Transverse colon (tissue), 4 donors: ENCODE data around the gene CBL. TPM values are rescaled to one million over a fixed set of nuclear protein-coding genes. Genes with fewer than 3 reads are reported as not detected.

Experiments used
- DNase-seq: peaks from one replicate; pipeline ENCODE4 v3.0.0-alpha.2; 2019
- H3K27ac ChIP-seq, 4 donors: fragments of 200-600 bp; sonication (generic); 2 replicates each; pipeline ENCODE4 v1.5.1; 2016 to 2018; ENCODE audit warnings: inconsistent platforms in 4 of 4
- H3K27me3 ChIP-seq: fragments of 200-600 bp; sonication (generic); 2 replicates; pipeline ENCODE4 v1.5.1; 2017; ENCODE audit warnings: inconsistent platforms
- H3K36me3 ChIP-seq, 4 donors: fragments of 200-600 bp; sonication (generic); 2 replicates each; pipeline ENCODE4 v1.5.1; 2017 to 2019; ENCODE audit warnings: inconsistent platforms in 4 of 4
- H3K4me1 ChIP-seq, 4 donors: fragments of 200-600 bp; sonication (generic); 2 replicates each; pipeline ENCODE4 v1.5.1; 2017 to 2020; ENCODE audit warnings: inconsistent platforms in 4 of 4
- H3K4me3 ChIP-seq, 4 donors: fragments of 200-600 bp; sonication (generic); 1 replicate in 1 of 4; 2 replicates in 3 of 4; pipeline versions ENCODE4 v1.5.1 to v1.6.1; 2017 to 2019; ENCODE audit warnings: inconsistent platforms in 4 of 4
- H3K9me3 ChIP-seq, 2 donors: fragments of 200-600 bp; sonication (generic); 2 replicates each; pipeline ENCODE4 v1.5.1; 2017 to 2019; ENCODE audit warnings: inconsistent platforms in 2 of 2
- CTCF ChIP-seq, 5 experiments: fragments of 200-600 bp in 3 of 5; fragments of 450-650 bp in 2 of 5; sonication (generic) in 3 of 5; IDR thresholded peaks; 1 replicate in 2 of 5; 2 replicates in 3 of 5; pipeline ENCODE4 v1.5.1; 2016 to 2017; ENCODE audit warnings: antibody characterized with exemption in 5 of 5, inconsistent platforms in 3 of 5, mild to moderate bottlenecking in 2 of 5, moderate library complexity in 1 of 5
- EP300 ChIP-seq: sonication (generic); formaldehyde crosslinking; IDR thresholded peaks from one replicate; pipeline ENCODE4 v1.6.1; 2017; ENCODE audit warnings: antibody characterized with exemption, low read depth
- POLR2A ChIP-seq: fragments of 450-650 bp; IDR thresholded peaks from one replicate; pipeline ENCODE4 v1.6.1; 2016; ENCODE audit warnings: antibody characterized with exemption, mild to moderate bottlenecking, moderate library complexity
- POLR2AphosphoS5 ChIP-seq, 3 donors: sonication (generic); formaldehyde crosslinking; IDR thresholded peaks; one replicate each; pipeline ENCODE4 v1.6.1; 2016; ENCODE audit warnings: antibody characterized with exemption in 3 of 3
- WGBS, 2 donors: methylation state at CpG; one replicate each; pipeline ENCODE4 v1.1.5; 2018; ENCODE audit warnings: low coverage in 1 of 2; 5-methylcytosine and 5-hydroxymethylcytosine counted together
- in situ Hi-C, 4 donors: fragments of 200-750 bp; cut with MboI; loops; one replicate each; pipeline versions ENCODE4 v1.15.0 to v1.15.1; 2017; ENCODE audit warnings: low sequenced_read_pairs in 3 of 4, low pct_ligation_motif_present in 1 of 4, low pct_unique_long_range_greater_than_20kb in 1 of 4
- intact Hi-C: fragments of 100-400 bp; cut with DNase I; formaldehyde crosslinking; loops from one replicate; pipeline ENCODE4 v1.15.1; 2023; ENCODE audit warnings: low total_unique reads
- total RNA-seq, 4 donors: library from RNA; depleted of rRNA; stranded (reverse); fragments of >200 nt; gene quantifications; one replicate each; pipeline ENCODE4 v1.1.0, GENCODE V29; 2016

Gene CBL
- total RNA-seq, 4 donors from 2014 or later, result 6.8 to 18.7 (median 12.4) TPM

- H3K4me1 ChIP-seq, result peaks cover 25 to 48% (median 41%) of the 10 kb centered on the region in 4 donors
- in situ Hi-C loops, result no loop called here
- DNase-seq, result no peak
These were observed 116.2 kb downstream of the CBL start for GRCh38 chr11:119322360-119322739.

GRCh38 chr11:119322921-119323531, 116.9 kb downstream of the CBL start:
- intact Hi-C loops (loop anchor here (5.0 kb wide), 1 partner anchor 116 kb away; the partner anchor contains the start of gene CBL), in situ Hi-C loops (no loop called here)
- 84 to 100% methylated on average over 1 to 20 of the region's 20 CpGs for WGBS, 2 donors

More at GRCh38 chr11:119322360-119322739, 116.2 kb downstream of the CBL start:
- peak overlapping the region; percentile 82 to 97 (median 87) for H3K27ac ChIP-seq
- H3K4me3 ChIP-seq, result no peak overlapping the region
- intact Hi-C loops, result loop anchor here (5.0 kb wide), 1 partner anchor 115 kb away; the partner anchor contains the start of gene CBL
- no peaks in the 10 kb centered on the region for H3K9me3 ChIP-seq
- peaks cover 36% of the 10 kb centered on the region for H3K27me3 ChIP-seq
- 61 to 76% methylated on average over 6 of the region's 6 CpGs for WGBS, 2 donors
- H3K36me3 ChIP-seq, result no peaks in the 10 kb centered on the region
- no peak for TF ChIP-seq EP300
- TF ChIP-seq POLR2A, result no peak
- TF ChIP-seq POLR2AphosphoS5 (IDR thresholded peaks at IDR 0.05), result no peak
- TF ChIP-seq CTCF (IDR thresholded peaks at IDR 0.05), result no peak

GRCh38 chr11:119323532-119324033, 117.4 kb downstream of the CBL start:
- Histone ChIP-seq H3K27ac (peak overlapping the region in 2 of 4 donors; percentile 88 to 97), H3K4me1 (peaks cover 14 to 36% (median 31%) of the 10 kb centered on the region in 4 donors), H3K27me3 (peaks cover 25% of the 10 kb centered on the region), H3K4me3 (no peak overlapping the region), H3K9me3 (no peaks in the 10 kb centered on the region), H3K36me3 (no peaks in the 10 kb centered on the region)
- in situ Hi-C loops (no loop called here), intact Hi-C loops (loop anchor here (5.0 kb wide), 1 partner anchor 116 kb away; the partner anchor contains the start of gene CBL)
- TF ChIP-seq POLR2AphosphoS5 (IDR thresholded peaks at IDR 0.05), result peak; percentile 76 to 92 (median 85)
- no peak for TF ChIP-seq POLR2A
- peak; percentile 78 to 85 (median 84) for TF ChIP-seq CTCF (IDR thresholded peaks at IDR 0.05)
- TF ChIP-seq EP300, result peak; percentile 64
- DNase-seq, result peak; percentile 84
- 14 to 23% methylated on average over 5 to 8 of the region's 8 CpGs for WGBS, 2 donors

More at GRCh38 chr11:119322921-119323531, 116.9 kb downstream of the CBL start:
- DNase-seq, result no peak
- Histone ChIP-seq H3K4me1 (peaks cover 18 to 41% (median 34%) of the 10 kb centered on the region in 4 donors), H3K4me3 (no peak overlapping the region), H3K27me3 (peaks cover 30% of the 10 kb centered on the region), H3K27ac (peak overlapping the region; percentile 82 to 97 (median 87)), H3K36me3 (no peaks in the 10 kb centered on the region), H3K9me3 (no peaks in the 10 kb centered on the region)
- TF ChIP-seq POLR2AphosphoS5 (IDR thresholded peaks at IDR 0.05) (no peak), POLR2A (no peak), EP300 (no peak), CTCF (IDR thresholded peaks at IDR 0.05) (no peak)

- Histone ChIP-seq H3K4me3 (no peak overlapping the region), H3K27me3 (peaks cover 19% of the 10 kb centered on the region), H3K4me1 (peaks cover 10 to 30% (median 26%) of the 10 kb centered on the region in 4 donors), H3K9me3 (no peaks in the 10 kb centered on the region), H3K36me3 (no peaks in the 10 kb centered on the region), H3K27ac (peak overlapping the region in 2 of 4 donors; percentile 88 to 97)
- no peak for TF ChIP-seq POLR2A
- WGBS, 2 donors, result 61 to 65% methylated on average over 4 of the region's 4 CpGs
- intact Hi-C loops, result loop anchor here (5.0 kb wide), 1 partner anchor 117 kb away; the partner anchor contains the start of gene CBL
- in situ Hi-C loops, result no loop called here
- DNase-seq, result no peak
These were observed 118.0 kb downstream of the CBL start for GRCh38 chr11:119324189-119324588.
